H9 (cell line): ENCODE measurements around the gene MTCL1. TPM values are rescaled to one million over a fixed set of nuclear protein-coding genes. Genes with fewer than 3 reads are reported as not detected.
A peak's percentile ranks its signal among the peaks of the same experiment; 100 is the strongest.

Experiments
- DNase-seq: peaks from one replicate; pipeline ENCODE4 v3.0.0-alpha.2; 2017
- H2AFZ ChIP-seq: one replicate; pipeline ENCODE4 v1.6.1; 2013; ENCODE audit warnings: mild to moderate bottlenecking, low read length, control low read depth, moderate library complexity
- H2AK5ac ChIP-seq: 2 replicates; pipeline ENCODE4 v1.6.1; 2013; ENCODE audit warnings: low read length, control low read depth, mixed read lengths; ENCODE audit not compliant: insufficient read length
- H2BK120ac ChIP-seq: one replicate; pipeline ENCODE4 v1.6.1; 2013; ENCODE audit warnings: low read depth, mild to moderate bottlenecking, low read length, control low read depth, inconsistent platforms; ENCODE audit not compliant: poor library complexity, severe bottlenecking
- H2BK12ac ChIP-seq: 2 replicates; pipeline ENCODE4 v1.6.1; 2013; ENCODE audit warnings: low read length, control low read depth, mixed read lengths, low read depth; ENCODE audit not compliant: insufficient read length
- H2BK15ac ChIP-seq: 2 replicates; pipeline ENCODE4 v1.6.1; 2013; ENCODE audit warnings: low read depth, low read length, control low read depth
- H2BK20ac ChIP-seq: one replicate; pipeline ENCODE4 v1.6.1; 2013; ENCODE audit warnings: low read depth, mild to moderate bottlenecking, low read length, control low read depth, inconsistent platforms; ENCODE audit not compliant: poor library complexity, severe bottlenecking
- H2BK5ac ChIP-seq: 2 replicates; pipeline ENCODE4 v1.6.1; 2013; ENCODE audit warnings: low read length, control low read depth, mixed read lengths; ENCODE audit not compliant: insufficient read length
- H3K14ac ChIP-seq: 2 replicates; pipeline ENCODE4 v1.6.1; 2013; ENCODE audit warnings: low read length, control low read depth; ENCODE audit not compliant: insufficient read depth
- H3K18ac ChIP-seq: 2 replicates; pipeline ENCODE4 v1.6.1; 2013; ENCODE audit warnings: low read depth, mild to moderate bottlenecking, mixed read lengths, low read length, control low read depth; ENCODE audit not compliant: insufficient read length
- H3K23ac ChIP-seq: 2 replicates; pipeline ENCODE4 v1.6.1; 2013; ENCODE audit warnings: low read length, control low read depth, mixed read lengths, low read depth; ENCODE audit not compliant: insufficient read length
- H3K23me2 ChIP-seq: 2 replicates; pipeline ENCODE4 v1.6.1; 2013; ENCODE audit warnings: low read depth, mild to moderate bottlenecking, mixed read lengths, low read length, control low read depth; ENCODE audit not compliant: insufficient read length, poor library complexity, severe bottlenecking
- H3K27ac ChIP-seq: 2 replicates; pipeline ENCODE4 v1.5.1; 2013; ENCODE audit warnings: low read length, control low read depth, mixed read lengths, low read depth; ENCODE audit not compliant: insufficient read length
- H3K27me3 ChIP-seq: 2 replicates; pipeline ENCODE4 v1.6.1; 2013; ENCODE audit warnings: low read length, control low read depth, inconsistent platforms; ENCODE audit not compliant: insufficient read depth
- H3K4ac ChIP-seq: 2 replicates; pipeline ENCODE4 v1.6.1; 2013; ENCODE audit warnings: low read depth, mild to moderate bottlenecking, control low read depth, inconsistent platforms, low read length, moderate library complexity
- H3K4me1 ChIP-seq: 2 replicates; pipeline ENCODE4 v1.6.1; 2013; ENCODE audit warnings: low read length, control low read depth, inconsistent platforms; ENCODE audit not compliant: insufficient read depth
- H3K4me2 ChIP-seq: 2 replicates; pipeline ENCODE4 v1.6.1; 2013; ENCODE audit warnings: low read length, control low read depth, mixed read lengths; ENCODE audit not compliant: insufficient read length, insufficient read depth
- H3K56ac ChIP-seq: 2 replicates; pipeline ENCODE4 v1.6.1; 2013; ENCODE audit warnings: low read depth, mild to moderate bottlenecking, mixed read lengths, low read length, control low read depth; ENCODE audit not compliant: insufficient read length
- H3K79me1 ChIP-seq: 2 replicates; pipeline ENCODE4 v1.6.1; 2013; ENCODE audit warnings: low read depth, mild to moderate bottlenecking, moderate library complexity, low read length, control low read depth, inconsistent platforms; ENCODE audit not compliant: insufficient read depth, poor library complexity, severe bottlenecking
- H3K79me2 ChIP-seq: 2 replicates; pipeline ENCODE4 v1.6.1; 2013; ENCODE audit warnings: low read length, control low read depth, inconsistent platforms; ENCODE audit not compliant: insufficient read depth
- H3K9ac ChIP-seq: 2 replicates; pipeline ENCODE4 v1.6.1; 2013; ENCODE audit warnings: low read length, control low read depth, mixed read lengths; ENCODE audit not compliant: insufficient read length; ENCODE audit errors: extremely low read depth
- H3K9me3 ChIP-seq: one replicate; pipeline ENCODE4 v1.6.1; 2013; ENCODE audit warnings: low read depth, low read length, inconsistent platforms; ENCODE audit not compliant: control insufficient read depth
- H3T11ph ChIP-seq: one replicate; pipeline ENCODE4 v1.6.1; 2013; ENCODE audit warnings: mild to moderate bottlenecking, low read length, control low read depth, inconsistent platforms
- H4K20me1 ChIP-seq: one replicate; pipeline ENCODE4 v1.6.1; 2013; ENCODE audit not compliant: control insufficient read depth, insufficient read length, insufficient read depth
- H4K5ac ChIP-seq: 2 replicates; pipeline ENCODE4 v1.6.1; 2013; ENCODE audit warnings: low read depth, mild to moderate bottlenecking, mixed read lengths, low read length, control low read depth; ENCODE audit not compliant: insufficient read length
- H4K8ac ChIP-seq: replicated peaks from 2 replicates; pipeline ENCODE4 v1.6.1; 2013; ENCODE audit warnings: low read length, control low read depth, mixed read lengths, low read depth; ENCODE audit not compliant: insufficient read length
- H4K91ac ChIP-seq: 2 replicates; pipeline ENCODE4 v1.6.1; 2013; ENCODE audit warnings: low read depth, mild to moderate bottlenecking, moderate library complexity, mixed read lengths, low read length, control low read depth; ENCODE audit not compliant: insufficient read length
- H3K27ac Mint-ChIP-seq, 3 experiments: 2 replicates in 2 of 3; 3 replicates in 1 of 3; pipeline ENCODE4 v1.8.0; 2020 to 2021; ENCODE audit warnings: mixed read lengths in 3 of 3, mild to moderate bottlenecking in 1 of 3, moderate library complexity in 1 of 3
- H3K27me3 Mint-ChIP-seq: 2 replicates; pipeline ENCODE4 v1.8.0; 2021; ENCODE audit warnings: low read depth, mild to moderate bottlenecking, moderate library complexity, mixed read lengths
- H3K36me3 Mint-ChIP-seq, 3 experiments: 2 replicates in 2 of 3; 3 replicates in 1 of 3; pipeline ENCODE4 v1.8.0; 2020 to 2021; ENCODE audit warnings: low read depth in 3 of 3, mixed read lengths in 3 of 3; ENCODE audit not compliant: insufficient read depth in 1 of 3
- H3K4me1 Mint-ChIP-seq, 2 experiments: 2 replicates each; pipeline ENCODE4 v1.8.0; 2020; ENCODE audit warnings: mixed read lengths in 2 of 2
- H3K4me3 Mint-ChIP-seq, 2 experiments: 2 replicates in 1 of 2; 3 replicates in 1 of 2; pipeline ENCODE4 v1.8.0; 2020 to 2021; ENCODE audit warnings: mild to moderate bottlenecking in 2 of 2, mixed read lengths in 2 of 2, moderate library complexity in 1 of 2
- H3K9me3 Mint-ChIP-seq, 2 experiments: 2 replicates in 1 of 2; 3 replicates in 1 of 2; pipeline ENCODE4 v1.8.0; 2020; ENCODE audit warnings: mild to moderate bottlenecking in 2 of 2, mixed read lengths in 2 of 2, moderate library complexity in 1 of 2
- WGBS: extraction: QIAGEN DNeasy Blood & Tissue Kit; methylation state at CpG from one replicate; pipeline ENCODE4 v1.1.7; 2013; ENCODE audit warnings: missing lambda C conversion rate, low lambda C conversion rate, mixed read lengths; ENCODE audit not compliant: insufficient read length; ENCODE audit errors: extremely low coverage; 5-methylcytosine and 5-hydroxymethylcytosine counted together
- total RNA-seq: library from RNA; stranded (reverse); gene quantifications from 2 replicates; pipeline ENCODE4 v1.2.1, GENCODE V29; 2021
- TF ChIP-seq, protein P1 (sequence below): fragments of 200-600 bp; sonication (generic); conservative IDR thresholded peaks from 3 replicates; pipeline ENCODE4 v1.8.0; 2021; ENCODE audit warnings: antibody characterized with exemption, mild to moderate bottlenecking

MTCL1 gene
- total RNA-seq, 1 experiment from 2014 or later, result 50.7 TPM

DNA sequence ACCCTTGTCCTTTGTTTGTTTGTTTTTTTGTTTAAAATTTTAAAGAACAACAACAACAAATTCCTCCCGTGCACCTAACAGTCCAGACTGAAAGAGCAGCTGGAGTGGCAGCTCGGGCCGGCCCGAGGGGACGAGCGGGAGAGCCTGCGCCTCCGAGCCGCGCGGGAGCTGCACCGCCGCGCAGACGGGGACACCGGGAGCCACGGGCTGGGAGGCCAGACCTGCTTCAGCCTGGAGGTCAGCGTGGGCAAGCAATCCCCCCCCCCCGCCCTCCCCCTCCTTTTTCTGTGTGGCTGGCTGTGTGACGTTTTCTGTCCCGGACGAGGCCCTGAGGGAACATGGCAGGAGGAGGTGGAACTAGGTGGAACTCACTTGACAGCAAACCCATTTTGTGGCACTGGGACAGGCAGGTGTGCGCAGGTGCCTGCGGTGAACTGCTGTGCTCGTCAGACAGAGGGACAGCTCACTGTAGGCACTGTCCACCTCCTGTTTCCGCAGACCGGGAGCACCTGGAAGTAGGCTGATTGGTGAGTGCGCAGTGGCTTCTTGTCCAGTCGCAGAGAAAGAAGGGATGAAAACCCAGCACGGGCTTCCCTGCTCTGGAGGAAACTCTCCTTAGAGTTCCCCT is 80.6 kb downstream of the MTCL1 start:
- no peak for DNase-seq
- Histone ChIP-seq H3K27me3 (no peaks in the 10 kb centered on the region), H2AK5ac (no peak overlapping the region), H3K9ac (no peak overlapping the region), H3K79me1 (no peaks in the 10 kb centered on the region), H4K8ac (no peak overlapping the region), H2BK120ac (no peak overlapping the region), H4K5ac (no peak overlapping the region), H2BK20ac (no peak overlapping the region), H3K4me2 (no peak overlapping the region), H3K23ac (no peak overlapping the region), H2BK15ac (no peak overlapping the region), H3K23me2 (no peaks in the 10 kb centered on the region), H3K4ac (no peak overlapping the region), H2AFZ (no peak overlapping the region), H3K79me2 (no peaks in the 10 kb centered on the region), H2BK5ac (no peak overlapping the region), H3K56ac (no peak overlapping the region), H4K20me1 (no peaks in the 10 kb centered on the region), H4K91ac (no peak overlapping the region), H3T11ph (no peak overlapping the region), H3K4me1 (peaks cover 2% of the 10 kb centered on the region; the same call in 1 of the 2 replicates), H3K27ac (no peak overlapping the region), H3K18ac (no peak overlapping the region), H2BK12ac (no peak overlapping the region), H3K9me3 (no peaks in the 10 kb centered on the region), H3K14ac (no peak overlapping the region; the same call in 1 of the 2 replicates)
- whole genome bisulfite sequencing, result no CpG with 5 or more reads among the region's 30 CpGs
- peaks cover 20 to 65% (median 51%) of the 10 kb centered on the region in 3 experiments; a peak in 6 of 7 replicates for H3K36me3 Mint-ChIP-seq
- peak overlapping the region; percentile 7 to 92 (median 43); a peak in 5 of 7 replicates for H3K27ac Mint-ChIP-seq
- no peaks in the 10 kb centered on the region for H3K9me3 Mint-ChIP-seq
- peaks cover 12 to 13% of the 10 kb centered on the region in 2 experiments for H3K4me1 Mint-ChIP-seq
- TF ChIP-seq, protein P1, sequence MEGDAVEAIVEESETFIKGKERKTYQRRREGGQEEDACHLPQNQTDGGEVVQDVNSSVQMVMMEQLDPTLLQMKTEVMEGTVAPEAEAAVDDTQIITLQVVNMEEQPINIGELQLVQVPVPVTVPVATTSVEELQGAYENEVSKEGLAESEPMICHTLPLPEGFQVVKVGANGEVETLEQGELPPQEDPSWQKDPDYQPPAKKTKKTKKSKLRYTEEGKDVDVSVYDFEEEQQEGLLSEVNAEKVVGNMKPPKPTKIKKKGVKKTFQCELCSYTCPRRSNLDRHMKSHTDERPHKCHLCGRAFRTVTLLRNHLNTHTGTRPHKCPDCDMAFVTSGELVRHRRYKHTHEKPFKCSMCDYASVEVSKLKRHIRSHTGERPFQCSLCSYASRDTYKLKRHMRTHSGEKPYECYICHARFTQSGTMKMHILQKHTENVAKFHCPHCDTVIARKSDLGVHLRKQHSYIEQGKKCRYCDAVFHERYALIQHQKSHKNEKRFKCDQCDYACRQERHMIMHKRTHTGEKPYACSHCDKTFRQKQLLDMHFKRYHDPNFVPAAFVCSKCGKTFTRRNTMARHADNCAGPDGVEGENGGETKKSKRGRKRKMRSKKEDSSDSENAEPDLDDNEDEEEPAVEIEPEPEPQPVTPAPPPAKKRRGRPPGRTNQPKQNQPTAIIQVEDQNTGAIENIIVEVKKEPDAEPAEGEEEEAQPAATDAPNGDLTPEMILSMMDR, result no peak
- H3K27me3 Mint-ChIP-seq, result no peaks in the 10 kb centered on the region
- H3K4me3 Mint-ChIP-seq, result no peak overlapping the region
